ENCODE data around the gene FHDC1. TPM values are rescaled to one million over a fixed set of nuclear protein-coding genes. Genes with fewer than 3 reads are reported as not detected.

The FHDC1 gene
- total and polyA plus RNA-seq, 10 of the 15 experiments (the other 5 are each of a cell fraction or from before 2014, with no cell fraction given) = 0.04 to 0.12 (median 0.06) TPM; not detected in 3

DNA sequence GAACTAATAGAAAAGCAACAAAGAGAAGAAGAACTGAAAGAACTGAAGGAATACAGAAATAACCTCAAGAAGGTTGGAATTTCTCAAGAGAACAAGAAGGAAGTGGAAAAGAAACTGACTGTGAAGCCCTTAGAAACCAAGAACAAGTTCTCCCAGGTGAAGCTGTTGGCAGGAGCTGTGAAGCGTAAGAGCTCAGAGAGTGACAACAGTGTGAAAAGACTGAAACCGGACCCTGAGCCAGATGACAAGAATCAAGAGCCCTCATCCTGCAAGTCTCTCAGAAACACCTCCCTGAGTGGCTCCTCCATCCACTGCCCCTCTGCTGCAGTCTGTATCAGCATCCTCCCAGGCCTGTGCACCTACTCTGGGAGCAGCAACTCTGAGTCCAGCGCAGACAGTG lies 8.4 kb upstream of the FHDC1 start:
- Histone ChIP-seq H3K4me3 (no peak overlapping the region), H3K9ac (ENCODE audit: control insufficient read depth, insufficient read depth, low read length) (no peak overlapping the region), H2AFZ (ENCODE audit: control insufficient read depth, low read depth, low read length) (no peak overlapping the region), H3K27me3 (replicated peaks in 1 of 2; ENCODE audit: control insufficient read depth in 2 of 2, insufficient read depth in 2 of 2, low read length in 1 of 2) (no peaks in the 10 kb centered on the region), H3K79me2 (ENCODE audit: control insufficient read depth, insufficient read depth, low read length) (no peaks in the 10 kb centered on the region), H3K36me3 (ENCODE audit: control insufficient read depth in 2 of 2, insufficient read depth in 2 of 2, low read length in 1 of 2) (no peaks in the 10 kb centered on the region), H3K27ac (ENCODE audit: control insufficient read depth, insufficient read depth) (no peak overlapping the region), H3K4me2 (ENCODE audit: control insufficient read depth, insufficient read depth) (no peak overlapping the region), H4K20me1 (ENCODE audit: control insufficient read depth, insufficient read depth) (no peaks in the 10 kb centered on the region), H3K4me1 (ENCODE audit: control insufficient read depth, insufficient read depth, low read length) (peaks cover 6% of the 10 kb centered on the region; the same call in 1 of the 2 replicates), H3K9me3 (replicated peaks; ENCODE audit: control insufficient read depth, insufficient read depth, low read length) (no peaks in the 10 kb centered on the region)
- SMC1A ChIA-PET (ENCODE audit: uncharacterized antibody, unreplicated experiment) = no interaction called here
- BruUV-seq (replicated peaks) = no TSS peak
- no peak for DNase-seq (ENCODE audit: low read depth, low spot score)
- POLR2A ChIA-PET = no interaction called here
- intact Hi-C loops (cut with micrococcal nuclease; ENCODE audit: unreplicated experiment) = no loop called here
- RAD21 ChIA-PET (ENCODE audit: unreplicated experiment) = no interaction called here
- WGBS (ENCODE audit: insufficient coverage, insufficient replicate concordance, low lambda C conversion rate, missing lambda C conversion rate) = 45% methylated on average over 3 of the region's 3 CpGs
- in situ Hi-C loops (cut with MboI) = no loop called here
- no peak for FAIRE-seq
- CTCF ChIA-PET = no interaction called here
- no peak for ATAC-seq
- TF ChIP-seq FOXK2 (IDR thresholded peaks at IDR 0.05) (no peak), MXI1 (IDR thresholded peaks at IDR 0.05; ENCODE audit: low read depth, low read length) (no peak), ASH2L (IDR thresholded peaks at IDR 0.05; ENCODE audit: borderline replicate concordance, low read depth) (no peak), WRNIP1 (IDR thresholded peaks at IDR 0.05; ENCODE audit: borderline replicate concordance, low read depth, low read length) (no peak), FOXM1 (IDR thresholded peaks at IDR 0.05; ENCODE audit: low read depth, low read length) (no peak), CHD1 (IDR thresholded peaks at IDR 0.05; ENCODE audit: low read depth, low read length) (no peak), POU2F2 (IDR thresholded peaks at IDR 0.05; ENCODE audit: borderline replicate concordance, low read depth, low read length) (no peak)
- TF ChIP-seq, protein P1, sequence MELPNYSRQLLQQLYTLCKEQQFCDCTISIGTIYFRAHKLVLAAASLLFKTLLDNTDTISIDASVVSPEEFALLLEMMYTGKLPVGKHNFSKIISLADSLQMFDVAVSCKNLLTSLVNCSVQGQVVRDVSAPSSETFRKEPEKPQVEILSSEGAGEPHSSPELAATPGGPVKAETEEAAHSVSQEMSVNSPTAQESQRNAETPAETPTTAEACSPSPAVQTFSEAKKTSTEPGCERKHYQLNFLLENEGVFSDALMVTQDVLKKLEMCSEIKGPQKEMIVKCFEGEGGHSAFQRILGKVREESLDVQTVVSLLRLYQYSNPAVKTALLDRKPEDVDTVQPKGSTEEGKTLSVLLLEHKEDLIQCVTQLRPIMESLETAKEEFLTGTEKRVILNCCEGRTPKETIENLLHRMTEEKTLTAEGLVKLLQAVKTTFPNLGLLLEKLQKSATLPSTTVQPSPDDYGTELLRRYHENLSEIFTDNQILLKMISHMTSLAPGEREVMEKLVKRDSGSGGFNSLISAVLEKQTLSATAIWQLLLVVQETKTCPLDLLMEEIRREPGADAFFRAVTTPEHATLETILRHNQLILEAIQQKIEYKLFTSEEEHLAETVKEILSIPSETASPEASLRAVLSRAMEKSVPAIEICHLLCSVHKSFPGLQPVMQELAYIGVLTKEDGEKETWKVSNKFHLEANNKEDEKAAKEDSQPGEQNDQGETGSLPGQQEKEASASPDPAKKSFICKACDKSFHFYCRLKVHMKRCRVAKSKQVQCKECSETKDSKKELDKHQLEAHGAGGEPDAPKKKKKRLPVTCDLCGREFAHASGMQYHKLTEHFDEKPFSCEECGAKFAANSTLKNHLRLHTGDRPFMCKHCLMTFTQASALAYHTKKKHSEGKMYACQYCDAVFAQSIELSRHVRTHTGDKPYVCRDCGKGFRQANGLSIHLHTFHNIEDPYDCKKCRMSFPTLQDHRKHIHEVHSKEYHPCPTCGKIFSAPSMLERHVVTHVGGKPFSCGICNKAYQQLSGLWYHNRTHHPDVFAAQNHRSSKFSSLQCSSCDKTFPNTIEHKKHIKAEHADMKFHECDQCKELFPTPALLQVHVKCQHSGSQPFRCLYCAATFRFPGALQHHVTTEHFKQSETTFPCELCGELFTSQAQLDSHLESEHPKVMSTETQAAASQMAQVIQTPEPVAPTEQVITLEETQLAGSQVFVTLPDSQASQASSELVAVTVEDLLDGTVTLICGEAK (IDR thresholded peaks at IDR 0.05; ENCODE audit: borderline replicate concordance) = no peak
- TF ChIP-seq, protein P2, sequence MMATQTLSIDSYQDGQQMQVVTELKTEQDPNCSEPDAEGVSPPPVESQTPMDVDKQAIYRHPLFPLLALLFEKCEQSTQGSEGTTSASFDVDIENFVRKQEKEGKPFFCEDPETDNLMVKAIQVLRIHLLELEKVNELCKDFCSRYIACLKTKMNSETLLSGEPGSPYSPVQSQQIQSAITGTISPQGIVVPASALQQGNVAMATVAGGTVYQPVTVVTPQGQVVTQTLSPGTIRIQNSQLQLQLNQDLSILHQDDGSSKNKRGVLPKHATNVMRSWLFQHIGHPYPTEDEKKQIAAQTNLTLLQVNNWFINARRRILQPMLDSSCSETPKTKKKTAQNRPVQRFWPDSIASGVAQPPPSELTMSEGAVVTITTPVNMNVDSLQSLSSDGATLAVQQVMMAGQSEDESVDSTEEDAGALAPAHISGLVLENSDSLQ (IDR thresholded peaks at IDR 0.05) = no peak
- TF ChIP-seq, protein P3, sequence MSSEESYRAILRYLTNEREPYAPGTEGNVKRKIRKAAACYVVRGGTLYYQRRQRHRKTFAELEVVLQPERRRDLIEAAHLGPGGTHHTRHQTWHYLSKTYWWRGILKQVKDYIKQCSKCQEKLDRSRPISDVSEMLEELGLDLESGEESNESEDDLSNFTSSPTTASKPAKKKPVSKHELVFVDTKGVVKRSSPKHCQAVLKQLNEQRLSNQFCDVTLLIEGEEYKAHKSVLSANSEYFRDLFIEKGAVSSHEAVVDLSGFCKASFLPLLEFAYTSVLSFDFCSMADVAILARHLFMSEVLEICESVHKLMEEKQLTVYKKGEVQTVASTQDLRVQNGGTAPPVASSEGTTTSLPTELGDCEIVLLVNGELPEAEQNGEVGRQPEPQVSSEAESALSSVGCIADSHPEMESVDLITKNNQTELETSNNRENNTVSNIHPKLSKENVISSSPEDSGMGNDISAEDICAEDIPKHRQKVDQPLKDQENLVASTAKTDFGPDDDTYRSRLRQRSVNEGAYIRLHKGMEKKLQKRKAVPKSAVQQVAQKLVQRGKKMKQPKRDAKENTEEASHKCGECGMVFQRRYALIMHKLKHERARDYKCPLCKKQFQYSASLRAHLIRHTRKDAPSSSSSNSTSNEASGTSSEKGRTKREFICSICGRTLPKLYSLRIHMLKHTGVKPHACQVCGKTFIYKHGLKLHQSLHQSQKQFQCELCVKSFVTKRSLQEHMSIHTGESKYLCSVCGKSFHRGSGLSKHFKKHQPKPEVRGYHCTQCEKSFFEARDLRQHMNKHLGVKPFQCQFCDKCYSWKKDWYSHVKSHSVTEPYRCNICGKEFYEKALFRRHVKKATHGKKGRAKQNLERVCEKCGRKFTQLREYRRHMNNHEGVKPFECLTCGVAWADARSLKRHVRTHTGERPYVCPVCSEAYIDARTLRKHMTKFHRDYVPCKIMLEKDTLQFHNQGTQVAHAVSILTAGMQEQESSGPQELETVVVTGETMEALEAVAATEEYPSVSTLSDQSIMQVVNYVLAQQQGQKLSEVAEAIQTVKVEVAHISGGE (CRISPR knock-in tag; IDR thresholded peaks at IDR 0.05) = no peak
- TF ChIP-seq, protein P4, sequence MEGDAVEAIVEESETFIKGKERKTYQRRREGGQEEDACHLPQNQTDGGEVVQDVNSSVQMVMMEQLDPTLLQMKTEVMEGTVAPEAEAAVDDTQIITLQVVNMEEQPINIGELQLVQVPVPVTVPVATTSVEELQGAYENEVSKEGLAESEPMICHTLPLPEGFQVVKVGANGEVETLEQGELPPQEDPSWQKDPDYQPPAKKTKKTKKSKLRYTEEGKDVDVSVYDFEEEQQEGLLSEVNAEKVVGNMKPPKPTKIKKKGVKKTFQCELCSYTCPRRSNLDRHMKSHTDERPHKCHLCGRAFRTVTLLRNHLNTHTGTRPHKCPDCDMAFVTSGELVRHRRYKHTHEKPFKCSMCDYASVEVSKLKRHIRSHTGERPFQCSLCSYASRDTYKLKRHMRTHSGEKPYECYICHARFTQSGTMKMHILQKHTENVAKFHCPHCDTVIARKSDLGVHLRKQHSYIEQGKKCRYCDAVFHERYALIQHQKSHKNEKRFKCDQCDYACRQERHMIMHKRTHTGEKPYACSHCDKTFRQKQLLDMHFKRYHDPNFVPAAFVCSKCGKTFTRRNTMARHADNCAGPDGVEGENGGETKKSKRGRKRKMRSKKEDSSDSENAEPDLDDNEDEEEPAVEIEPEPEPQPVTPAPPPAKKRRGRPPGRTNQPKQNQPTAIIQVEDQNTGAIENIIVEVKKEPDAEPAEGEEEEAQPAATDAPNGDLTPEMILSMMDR (IDR thresholded peaks at IDR 0.05 in 2 of 3, conservative IDR thresholded peaks at IDR 0.05 in 1 of 3; ENCODE audit: control insufficient read depth in 2 of 3, extremely low read depth in 1 of 3, insufficient read depth in 1 of 3, low read depth in 3 of 3, low read length in 3 of 3) = no peak
- TF ChIP-seq, protein P5, sequence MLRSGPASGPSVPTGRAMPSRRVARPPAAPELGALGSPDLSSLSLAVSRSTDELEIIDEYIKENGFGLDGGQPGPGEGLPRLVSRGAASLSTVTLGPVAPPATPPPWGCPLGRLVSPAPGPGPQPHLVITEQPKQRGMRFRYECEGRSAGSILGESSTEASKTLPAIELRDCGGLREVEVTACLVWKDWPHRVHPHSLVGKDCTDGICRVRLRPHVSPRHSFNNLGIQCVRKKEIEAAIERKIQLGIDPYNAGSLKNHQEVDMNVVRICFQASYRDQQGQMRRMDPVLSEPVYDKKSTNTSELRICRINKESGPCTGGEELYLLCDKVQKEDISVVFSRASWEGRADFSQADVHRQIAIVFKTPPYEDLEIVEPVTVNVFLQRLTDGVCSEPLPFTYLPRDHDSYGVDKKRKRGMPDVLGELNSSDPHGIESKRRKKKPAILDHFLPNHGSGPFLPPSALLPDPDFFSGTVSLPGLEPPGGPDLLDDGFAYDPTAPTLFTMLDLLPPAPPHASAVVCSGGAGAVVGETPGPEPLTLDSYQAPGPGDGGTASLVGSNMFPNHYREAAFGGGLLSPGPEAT (IDR thresholded peaks at IDR 0.05; ENCODE audit: low read depth) = no peak
